OCI-LY3 (cell line): ENCODE measurements around the gene MYH15.

Source experiments
- H2AFZ ChIP-seq: fragments of 200-600, 300-600 bp; shearing (Covaris generic); 2 replicates; pipeline ENCODE4 v1.6.0; 2014; ENCODE audit warnings: antibody characterized with exemption, low read depth, low read length
- H3K27ac ChIP-seq: fragments of 200-600, 300-600 bp; sonication (generic); 2 replicates; pipeline ENCODE4 v1.5.1; 2014; ENCODE audit warnings: mild to moderate bottlenecking, low read length, moderate library complexity, mixed read lengths
- H3K27me3 ChIP-seq: fragments of 200-600, 300-600 bp; sonication (generic); 2 replicates; pipeline ENCODE4 v1.6.1; 2014; ENCODE audit warnings: low read depth, low read length, mixed read lengths
- H3K36me3 ChIP-seq: fragments of 200-600, 300-600 bp; sonication (generic); replicated peaks from 2 replicates; pipeline ENCODE3; 2014; ENCODE audit warnings: low read depth, low read length, mixed read lengths
- H3K4me1 ChIP-seq: fragments of 300-600, 200-600 bp; sonication (generic); 2 replicates; pipeline ENCODE4 v1.6.1; 2014; ENCODE audit warnings: low read length, mixed read lengths
- H3K4me2 ChIP-seq: fragments of 200-600, 300-600 bp; sonication (generic); 2 replicates; pipeline ENCODE4 v1.6.1; 2014; ENCODE audit warnings: low read length, mixed read lengths
- H3K4me3 ChIP-seq: fragments of 300-600, 200-600 bp; sonication (generic); 2 replicates; pipeline ENCODE4 v1.5.1; 2014; ENCODE audit warnings: antibody characterized with exemption, mild to moderate bottlenecking, low read length, moderate library complexity
- H3K79me2 ChIP-seq: fragments of 300-600, 200-600 bp; shearing (Covaris generic); 2 replicates; pipeline ENCODE4 v1.6.1; 2014; ENCODE audit warnings: mild to moderate bottlenecking, low read length, mixed read lengths
- H3K9ac ChIP-seq: fragments of 300-600, 200-600 bp; shearing (Covaris generic); 2 replicates; pipeline ENCODE4 v1.6.0; 2014; ENCODE audit warnings: mild to moderate bottlenecking, low read length, moderate library complexity
- H3K9me3 ChIP-seq: fragments of 200-600, 300-600 bp; shearing (Covaris generic); 2 replicates; pipeline ENCODE4 v1.6.1; 2014; ENCODE audit warnings: low read length, mixed read lengths; ENCODE audit not compliant: insufficient read depth
- H4K20me1 ChIP-seq: fragments of 200-600, 300-600 bp; sonication (generic); 2 replicates; pipeline ENCODE4 v1.6.1; 2016; ENCODE audit warnings: low read length, mixed read lengths; ENCODE audit not compliant: insufficient read depth
- EZH2phosphoT487 ChIP-seq: fragments of 200-600 bp; shearing (Covaris generic); IDR thresholded peaks from 2 replicates; pipeline ENCODE4 v1.6.1; 2018; ENCODE audit warnings: antibody characterized with exemption, mixed run types, low read depth
- TF ChIP-seq, protein P1 (sequence below): fragments of 200-600, 300-600 bp; sonication (generic); IDR thresholded peaks from 2 replicates; pipeline ENCODE4 v1.5.1; 2014; ENCODE audit warnings: antibody characterized with exemption, low read length, low read depth

MYH15 gene

DNA sequence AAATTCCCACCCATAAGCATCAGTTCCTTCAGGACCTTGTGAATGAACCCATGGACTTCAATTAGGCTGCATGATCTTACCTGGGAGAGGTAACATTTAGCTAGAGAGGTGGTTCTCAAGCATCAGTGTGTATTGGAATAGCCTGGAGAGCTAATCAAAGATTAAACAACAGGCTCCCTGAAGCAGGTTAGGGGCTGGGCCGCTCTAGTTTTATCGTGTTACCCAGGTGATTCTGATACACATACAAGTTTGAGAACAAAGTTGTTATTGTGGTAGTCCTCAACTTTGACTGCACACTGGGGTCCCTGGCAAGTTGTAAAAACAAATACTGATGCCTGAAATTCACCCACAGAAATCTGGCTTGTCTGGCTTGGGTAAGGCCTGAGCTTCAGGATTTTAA, 31.2 kb downstream of the MYH15 start:
- no peak overlapping the region for H2AFZ ChIP-seq
- no peaks in the 10 kb centered on the region for H4K20me1 ChIP-seq
- H3K79me2 ChIP-seq: no peaks in the 10 kb centered on the region
- peaks cover 27% of the 10 kb centered on the region for H3K27me3 ChIP-seq
- H3K4me3 ChIP-seq: no peak overlapping the region
- no peak overlapping the region for H3K9ac ChIP-seq
- H3K4me1 ChIP-seq: no peaks in the 10 kb centered on the region; the same call in 1 of the 2 replicates
- H3K4me2 ChIP-seq: no peak overlapping the region
- H3K9me3 ChIP-seq: no peaks in the 10 kb centered on the region
- H3K36me3 ChIP-seq: no peaks in the 10 kb centered on the region
- no peak for TF ChIP-seq EZH2phosphoT487
- TF ChIP-seq, protein P1, sequence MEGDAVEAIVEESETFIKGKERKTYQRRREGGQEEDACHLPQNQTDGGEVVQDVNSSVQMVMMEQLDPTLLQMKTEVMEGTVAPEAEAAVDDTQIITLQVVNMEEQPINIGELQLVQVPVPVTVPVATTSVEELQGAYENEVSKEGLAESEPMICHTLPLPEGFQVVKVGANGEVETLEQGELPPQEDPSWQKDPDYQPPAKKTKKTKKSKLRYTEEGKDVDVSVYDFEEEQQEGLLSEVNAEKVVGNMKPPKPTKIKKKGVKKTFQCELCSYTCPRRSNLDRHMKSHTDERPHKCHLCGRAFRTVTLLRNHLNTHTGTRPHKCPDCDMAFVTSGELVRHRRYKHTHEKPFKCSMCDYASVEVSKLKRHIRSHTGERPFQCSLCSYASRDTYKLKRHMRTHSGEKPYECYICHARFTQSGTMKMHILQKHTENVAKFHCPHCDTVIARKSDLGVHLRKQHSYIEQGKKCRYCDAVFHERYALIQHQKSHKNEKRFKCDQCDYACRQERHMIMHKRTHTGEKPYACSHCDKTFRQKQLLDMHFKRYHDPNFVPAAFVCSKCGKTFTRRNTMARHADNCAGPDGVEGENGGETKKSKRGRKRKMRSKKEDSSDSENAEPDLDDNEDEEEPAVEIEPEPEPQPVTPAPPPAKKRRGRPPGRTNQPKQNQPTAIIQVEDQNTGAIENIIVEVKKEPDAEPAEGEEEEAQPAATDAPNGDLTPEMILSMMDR: no peak
- H3K27ac ChIP-seq: no peak overlapping the region

DNA sequence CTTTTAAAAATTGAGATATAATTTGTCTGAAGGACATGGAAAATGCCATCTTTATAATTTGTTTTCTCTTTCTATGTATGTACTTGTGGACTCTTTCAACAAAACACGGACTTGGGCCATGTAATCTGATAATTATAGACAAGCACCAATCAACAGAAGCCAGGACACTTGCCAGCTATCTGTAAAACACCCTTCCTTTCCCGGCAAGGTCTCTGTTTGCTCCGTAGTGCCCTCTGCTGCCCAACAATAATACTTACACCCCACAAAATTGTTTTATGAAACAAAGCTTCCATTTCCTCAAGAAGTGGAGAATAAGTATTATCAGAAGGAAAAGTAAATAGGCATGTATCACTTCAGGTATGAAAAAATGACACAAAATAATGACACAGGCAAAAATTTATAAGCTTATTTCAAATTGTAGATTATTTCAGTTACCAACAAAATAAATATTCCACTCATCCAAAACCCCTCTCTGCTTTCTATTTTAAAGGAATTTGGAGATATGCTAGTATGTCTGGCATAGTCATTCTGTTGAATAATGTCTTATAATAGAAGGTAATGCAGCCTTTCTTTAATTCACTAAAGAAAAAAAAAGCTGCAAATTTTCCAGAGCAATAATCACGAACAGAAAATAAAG, 32.8 kb downstream of the MYH15 start:
- Histone ChIP-seq H3K79me2 (no peaks in the 10 kb centered on the region), H3K9ac (no peak overlapping the region), H3K9me3 (no peaks in the 10 kb centered on the region), H2AFZ (0 out of 2 replicates have a peak overlapping the region, but pooled peaks have one; percentile 49), H3K27ac (no peak overlapping the region), H3K27me3 (peaks cover 29% of the 10 kb centered on the region), H4K20me1 (no peaks in the 10 kb centered on the region), H3K4me1 (no peaks in the 10 kb centered on the region; the same call in 1 of the 2 replicates), H3K36me3 (no peaks in the 10 kb centered on the region), H3K4me3 (no peak overlapping the region), H3K4me2 (peak overlapping the region; percentile 43)
- TF ChIP-seq EZH2phosphoT487: no peak
- TF ChIP-seq, protein P1: peak; percentile 81

DNA sequence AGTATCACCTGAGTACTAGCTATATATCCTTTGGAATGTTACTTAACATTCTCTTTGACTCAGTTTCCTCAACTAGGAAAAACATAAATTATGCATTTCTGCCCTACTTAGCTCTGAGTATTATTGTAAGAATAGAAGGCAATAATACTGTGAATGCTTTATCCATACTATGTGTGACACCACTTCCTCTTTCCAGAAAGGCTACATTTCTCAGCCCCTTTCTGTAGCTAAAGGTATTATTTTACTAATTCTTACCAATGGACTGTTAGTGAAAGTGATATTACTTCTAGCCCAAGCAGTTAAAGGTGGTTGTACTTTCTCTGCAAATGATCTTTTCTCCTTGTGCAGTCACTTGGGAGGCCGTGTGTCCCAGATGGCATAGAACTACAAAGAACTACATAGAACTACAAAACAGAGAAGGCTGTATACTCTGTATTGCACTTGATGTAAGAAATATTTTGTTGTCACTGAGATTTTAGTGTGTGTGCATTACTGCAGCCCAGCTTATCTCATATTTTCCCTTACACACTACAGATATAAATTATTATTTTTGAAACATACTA, 35.1 kb downstream of the MYH15 start:
- no peak overlapping the region for H3K4me2 ChIP-seq
- no peak overlapping the region for H3K4me3 ChIP-seq
- H3K27me3 ChIP-seq: peaks cover 30% of the 10 kb centered on the region
- no peak overlapping the region for H3K27ac ChIP-seq
- no peaks in the 10 kb centered on the region for H4K20me1 ChIP-seq
- peaks cover 6% of the 10 kb centered on the region for H3K4me1 ChIP-seq
- no peaks in the 10 kb centered on the region for H3K9me3 ChIP-seq
- H3K36me3 ChIP-seq: no peaks in the 10 kb centered on the region
- TF ChIP-seq, protein P1: no peak
- no peak for TF ChIP-seq EZH2phosphoT487
- no peak overlapping the region for H3K9ac ChIP-seq
- H2AFZ ChIP-seq: no peak overlapping the region
- no peaks in the 10 kb centered on the region for H3K79me2 ChIP-seq

DNA sequence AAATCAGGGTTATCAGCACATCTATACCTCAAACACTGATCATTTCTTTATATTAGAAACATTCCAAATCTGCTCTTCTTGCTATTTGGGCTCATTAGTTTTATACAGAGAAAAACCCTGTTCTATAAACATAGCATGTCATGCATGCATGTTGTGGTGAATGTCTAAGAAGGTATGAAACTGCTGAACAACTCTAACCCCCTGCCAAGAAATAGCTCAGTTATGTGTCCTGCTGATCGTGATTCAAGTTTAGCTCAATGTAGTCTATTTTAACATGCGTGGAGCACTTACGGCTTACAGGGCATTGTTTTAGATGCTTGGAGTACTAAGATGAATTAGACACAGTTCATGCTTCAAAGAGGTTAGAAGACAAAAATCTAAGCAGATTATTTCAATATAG, 35.8 kb downstream of the MYH15 start:
- TF ChIP-seq, protein P1: no peak
- no peak for TF ChIP-seq EZH2phosphoT487
- Histone ChIP-seq H3K27ac (no peak overlapping the region), H3K36me3 (no peaks in the 10 kb centered on the region), H2AFZ (no peak overlapping the region), H3K9ac (no peak overlapping the region), H4K20me1 (no peaks in the 10 kb centered on the region), H3K4me1 (peaks cover 6% of the 10 kb centered on the region), H3K27me3 (peaks cover 24% of the 10 kb centered on the region), H3K4me3 (no peak overlapping the region), H3K9me3 (no peaks in the 10 kb centered on the region), H3K79me2 (no peaks in the 10 kb centered on the region), H3K4me2 (no peak overlapping the region)
